ENCODE results near the gene GATA1.

The GATA1 gene

GRCh38 chrX:48787505-48788443, 1.4 kb downstream of the GATA1 start:
- Histone ChIP-seq H3K27me3 (ENCODE audit: control insufficient read depth, low read length) (no peaks in the 10 kb centered on the region), H3K27ac (ENCODE audit: low read depth, low read length) (no peak overlapping the region), H3K9me3 (ENCODE audit: control insufficient read depth, insufficient read depth, low read length) (no peaks in the 10 kb centered on the region), H3K4me2 (ENCODE audit: low read length) (no peak overlapping the region), H3K4me3 (ENCODE audit: low read length) (no peak overlapping the region), H3K36me3 (ENCODE audit: control insufficient read depth, low read length) (no peaks in the 10 kb centered on the region), H3F3A (ENCODE audit: control insufficient read depth, insufficient read depth) (no peaks in the 10 kb centered on the region), H4K20me1 (ENCODE audit: control insufficient read depth, insufficient read depth, low read depth, low read length) (no peaks in the 10 kb centered on the region), H3K79me2 (ENCODE audit: control insufficient read depth, low read length) (no peaks in the 10 kb centered on the region), H3K4me1 (ENCODE audit: control insufficient read depth, low read length) (no peaks in the 10 kb centered on the region), H3K9me2 (replicated peaks; ENCODE audit: control insufficient read depth, low read length) (no peaks in the 10 kb centered on the region)
- no peak for TF ChIP-seq EZH2phosphoT487 (IDR thresholded peaks at IDR 0.05; ENCODE audit: borderline replicate concordance, low read length)
- no peak for TF ChIP-seq CTCF (IDR thresholded peaks at IDR 0.05; ENCODE audit: low read depth, low read length, poor library complexity, severe bottlenecking)

- H3K27ac ChIP-seq (ENCODE audit: low read depth, low read length): no peak overlapping the region
Measured at GRCh38 chrX:48789366-48790220, 3.2 kb downstream of the GATA1 start.

GRCh38 chrX:48790477-48790876, 4.1 kb downstream of the GATA1 start:
- no peaks in the 10 kb centered on the region for H3K9me2 ChIP-seq (replicated peaks; ENCODE audit: control insufficient read depth, low read length)
- H3K79me2 ChIP-seq (ENCODE audit: control insufficient read depth, low read length): no peaks in the 10 kb centered on the region
- no peaks in the 10 kb centered on the region for H4K20me1 ChIP-seq (ENCODE audit: control insufficient read depth, insufficient read depth, low read depth, low read length)
- no peaks in the 10 kb centered on the region for H3K4me1 ChIP-seq (ENCODE audit: control insufficient read depth, low read length)
- no peak overlapping the region for H3K27ac ChIP-seq (ENCODE audit: low read depth, low read length)
- H3K4me3 ChIP-seq (ENCODE audit: low read length): no peak overlapping the region
- no peaks in the 10 kb centered on the region for H3K9me3 ChIP-seq (ENCODE audit: control insufficient read depth, insufficient read depth, low read length)
- no peaks in the 10 kb centered on the region for H3K36me3 ChIP-seq (ENCODE audit: control insufficient read depth, low read length)
- no peak overlapping the region for H3K4me2 ChIP-seq (ENCODE audit: low read length)
- TF ChIP-seq EZH2phosphoT487 (IDR thresholded peaks at IDR 0.05; ENCODE audit: borderline replicate concordance, low read length): no peak
- no peak for TF ChIP-seq CTCF (IDR thresholded peaks at IDR 0.05; ENCODE audit: low read depth, low read length, poor library complexity, severe bottlenecking)
- no peaks in the 10 kb centered on the region for H3K27me3 ChIP-seq (ENCODE audit: control insufficient read depth, low read length)
- H3F3A ChIP-seq (ENCODE audit: control insufficient read depth, insufficient read depth): no peaks in the 10 kb centered on the region

More at GRCh38 chrX:48789366-48790220, 3.2 kb downstream of the GATA1 start:
- Histone ChIP-seq H4K20me1 (ENCODE audit: control insufficient read depth, insufficient read depth, low read depth, low read length) (no peaks in the 10 kb centered on the region), H3K4me2 (ENCODE audit: low read length) (no peak overlapping the region), H3K27me3 (ENCODE audit: control insufficient read depth, low read length) (no peaks in the 10 kb centered on the region), H3K79me2 (ENCODE audit: control insufficient read depth, low read length) (no peaks in the 10 kb centered on the region), H3K4me3 (ENCODE audit: low read length) (no peak overlapping the region), H3K36me3 (ENCODE audit: control insufficient read depth, low read length) (no peaks in the 10 kb centered on the region), H3K9me2 (replicated peaks; ENCODE audit: control insufficient read depth, low read length) (no peaks in the 10 kb centered on the region), H3K4me1 (ENCODE audit: control insufficient read depth, low read length) (no peaks in the 10 kb centered on the region), H3F3A (ENCODE audit: control insufficient read depth, insufficient read depth) (no peaks in the 10 kb centered on the region), H3K9me3 (ENCODE audit: control insufficient read depth, insufficient read depth, low read length) (no peaks in the 10 kb centered on the region)
- TF ChIP-seq CTCF (IDR thresholded peaks at IDR 0.05; ENCODE audit: low read depth, low read length, poor library complexity, severe bottlenecking) (no peak), EZH2phosphoT487 (IDR thresholded peaks at IDR 0.05; ENCODE audit: borderline replicate concordance, low read length) (no peak)

Measured in DOHH2 (cell line).